Psoas muscle (tissue), 8 donors: Measurements from ENCODE around the gene DISP2. TPM values are rescaled to one million over a fixed set of nuclear protein-coding genes. Genes with fewer than 3 reads are reported as not detected.
A peak's percentile ranks its signal among the peaks of the same experiment; 100 is the strongest.

Experiments used
- ATAC-seq, 4 donors: fragments of 200-7000 bp; cut with Tn5 transposase; one replicate each; pipeline ENCODE4 v1.9.1; 2020; ENCODE audit warnings: moderate library complexity in 3 of 4, mild to moderate bottlenecking in 2 of 4
- DNase-seq, 2 donors: peaks; one replicate each; pipeline ENCODE4 v3.0.0-alpha.2; 2020
- H3K27ac ChIP-seq: fragments of 200-600 bp; one replicate; pipeline ENCODE4 v1.8.0; 2022
- H3K27me3 ChIP-seq, 3 donors: fragments of 200-600 bp in 1 of 3; one replicate each; pipeline versions ENCODE4 v1.6.1 to v1.8.0; 2013 to 2022; ENCODE audit warnings: low read length in 2 of 3, mild to moderate bottlenecking in 2 of 3, moderate library complexity in 1 of 3; ENCODE audit not compliant: insufficient read depth in 3 of 3
- H3K36me3 ChIP-seq, 2 donors: fragments of 200-600 bp in 1 of 2; one replicate each; pipeline versions ENCODE4 v1.6.1 to v1.8.0; 2013 to 2022; ENCODE audit warnings: low read depth in 1 of 2, mild to moderate bottlenecking in 1 of 2, moderate library complexity in 1 of 2; ENCODE audit not compliant: insufficient read depth in 1 of 2
- H3K4me1 ChIP-seq: fragments of 200-600 bp; one replicate; pipeline ENCODE4 v1.8.0; 2022
- H3K4me3 ChIP-seq: fragments of 200-600 bp; one replicate; pipeline ENCODE4 v1.8.0; 2022; ENCODE audit warnings: mild to moderate bottlenecking
- H3K9me3 ChIP-seq: fragments of 200-600 bp; one replicate; pipeline ENCODE4 v1.8.0; 2022
- CTCF ChIP-seq: fragments of 200-600 bp; IDR thresholded peaks from one replicate; pipeline ENCODE4 v1.8.0; 2022; ENCODE audit warnings: antibody characterized with exemption
- WGBS, 3 donors: extraction: QIAGEN DNeasy Blood & Tissue Kit; methylation state at CpG; one replicate each; pipeline versions ENCODE4 v1.1.6 to v1.1.7; 2013; 5-methylcytosine and 5-hydroxymethylcytosine counted together
- intact Hi-C, 2 donors: fragments of 100-400 bp; cut with DNase I; formaldehyde crosslinking; loops; one replicate each; pipeline versions ENCODE4 v1.11.0 to v1.14.2; 2022
- long read RNA-seq, 2 donors: library from polyadenylated mRNA; unstranded; transcript quantifications; one replicate each; pipeline ENCODE4 v2.0.0, GENCODE V29; 2021
- polyA plus RNA-seq, 3 donors: library from polyadenylated mRNA; stranded (reverse); fragments of 200-250 nt; gene quantifications; one replicate each; pipeline ENCODE4 v1.2.3, GENCODE V29; 2013
- total RNA-seq, 4 donors: library from RNA; stranded (reverse); fragmentation: NEBNext Ultra II Directional in 2 of 4; extraction: Animal tissue kit (Norgen Biotek cat#: 25700) in 2 of 4; gene quantifications; one replicate each; pipeline versions ENCODE4 v1.2.1 to v1.2.4, GENCODE V29; 2021 to 2023
- donor health status: healthy with polysubstance abuse.
- donor health status: DM: no; HTN: no; CAD: no; lungs with moderate emphysema.
- donor health status: Bipolar disorder and iron deficiency.
- donor health status: healthy.
- donor health status: DM: yes; HTN: yes; CAD: no.
- donor health status: DM: no; HTN: no; CAD: no.
- donor health status: DM: no; HTN: no; CAD: no.
- donor health status: DM: yes; HTN: yes; CAD: no.

The DISP2 gene
- total RNA-seq: 1 to 10 TPM in 1 of 4 donors, under 1 TPM in 3; 0.05 to 2.4 (median 0.72) TPM
- under 1 TPM; 0.42 to 0.79 (median 0.52) TPM for polyA plus RNA-seq
- long read RNA-seq, donor 1: 0 reads
- long read RNA-seq, donor 2, partial matches to known transcripts: 1 of 7 reads
- long read RNA-seq, donor 2, other reads (novel, unspliced or antisense): 6 of 7 reads

GRCh38 chr15:40357723-40358470 lies at the start of gene DISP2:
Gene DISP2 (plus strand): TSS chr15:40358219. CDS start chr15:40358322, 103 bp downstream.
- Histone ChIP-seq H3K4me1 (peaks cover 19% of the 10 kb centered on the region), H3K9me3 (no peaks in the 10 kb centered on the region), H3K27ac (peak within 1 kb of the TSS; percentile 33), H3K27me3 (no peaks in the 10 kb centered on the region), H3K36me3 (no peaks in the 10 kb centered on the region), H3K4me3 (peak within 1 kb of the TSS; percentile 66)
- ATAC-seq: peak; percentile 87 to 92 (median 90)
- intact Hi-C loops: no loop called here
- peak; percentile 89 to 95 for DNase-seq
- no peak for TF ChIP-seq CTCF
- 3 to 6% (median 5%) methylated on average over 47 to 82 of the region's 82 CpGs for WGBS, 3 donors

- no peaks in the 10 kb centered on the region for H3K4me1 ChIP-seq
- DNase-seq (no peak), ATAC-seq (no peak)
- H3K4me3 ChIP-seq: no peak overlapping the region
- no peak overlapping the region for H3K27ac ChIP-seq
- H3K27me3 ChIP-seq: no peaks in the 10 kb centered on the region
- WGBS, 3 donors: 76 to 81% (median 79%) methylated on average over 6 to 8 of the region's 8 CpGs
- no peaks in the 10 kb centered on the region for H3K9me3 ChIP-seq
- H3K36me3 ChIP-seq: no peaks in the 10 kb centered on the region
- intact Hi-C loops: no loop called here
- no peak for TF ChIP-seq CTCF
Measured at GRCh38 chr15:40309344-40309862, 48.6 kb upstream of the DISP2 start.

GRCh38 chr15:40310001-40310959 lies 47.7 kb upstream of the DISP2 start:
- TF ChIP-seq CTCF: peak; percentile 61
- ATAC-seq (peak; percentile 56 to 68 (median 63)), DNase-seq (peak in 1 of 2 donors; percentile 35)
- Histone ChIP-seq H3K4me3 (no peak overlapping the region), H3K27ac (no peak overlapping the region), H3K27me3 (no peaks in the 10 kb centered on the region), H3K36me3 (no peaks in the 10 kb centered on the region), H3K4me1 (no peaks in the 10 kb centered on the region), H3K9me3 (no peaks in the 10 kb centered on the region)
- intact Hi-C loops: loop anchor here in 1 of 2 donors (1.0 kb wide), 1 partner anchor 31 kb away; no protein-coding TSS in a partner anchor
- WGBS, 3 donors: 25 to 42% (median 33%) methylated on average over 4 of the region's 4 CpGs

GRCh38 chr15:40310993-40311392 lies 47.0 kb upstream of the DISP2 start:
- H3K27ac ChIP-seq: no peak overlapping the region
- DNase-seq: no peak
- H3K9me3 ChIP-seq: no peaks in the 10 kb centered on the region
- no peak overlapping the region for H3K4me3 ChIP-seq
- no peaks in the 10 kb centered on the region for H3K4me1 ChIP-seq
- no peak for TF ChIP-seq CTCF
- intact Hi-C loops: loop anchor here in 1 of 2 donors (1.0 kb wide), 1 partner anchor 32 kb away; no protein-coding TSS in a partner anchor
- no peak for ATAC-seq
- no peaks in the 10 kb centered on the region for H3K27me3 ChIP-seq
- WGBS, 3 donors: 56 to 68% (median 66%) methylated on average over 3 of the region's 3 CpGs
- H3K36me3 ChIP-seq: no peaks in the 10 kb centered on the region
